Stimulated activated CD4-positive, alpha-beta T cell treated with anti-CD3 and anti-CD28 coated beads, Interleukin-1b, Interleukin-23, amount 100 ng/mL, for 1 hour (primary cell): ENCODE results near the gene LINGO4.

Experiments
- DNase-seq, 2 donors: peaks; one replicate each; pipeline ENCODE4 v3.0.0-alpha.2; 2020; ENCODE audit warnings: low read depth in 2 of 2

Gene LINGO4, protein sequence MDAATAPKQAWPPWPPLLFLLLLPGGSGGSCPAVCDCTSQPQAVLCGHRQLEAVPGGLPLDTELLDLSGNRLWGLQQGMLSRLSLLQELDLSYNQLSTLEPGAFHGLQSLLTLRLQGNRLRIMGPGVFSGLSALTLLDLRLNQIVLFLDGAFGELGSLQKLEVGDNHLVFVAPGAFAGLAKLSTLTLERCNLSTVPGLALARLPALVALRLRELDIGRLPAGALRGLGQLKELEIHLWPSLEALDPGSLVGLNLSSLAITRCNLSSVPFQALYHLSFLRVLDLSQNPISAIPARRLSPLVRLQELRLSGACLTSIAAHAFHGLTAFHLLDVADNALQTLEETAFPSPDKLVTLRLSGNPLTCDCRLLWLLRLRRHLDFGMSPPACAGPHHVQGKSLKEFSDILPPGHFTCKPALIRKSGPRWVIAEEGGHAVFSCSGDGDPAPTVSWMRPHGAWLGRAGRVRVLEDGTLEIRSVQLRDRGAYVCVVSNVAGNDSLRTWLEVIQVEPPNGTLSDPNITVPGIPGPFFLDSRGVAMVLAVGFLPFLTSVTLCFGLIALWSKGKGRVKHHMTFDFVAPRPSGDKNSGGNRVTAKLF

DNA sequence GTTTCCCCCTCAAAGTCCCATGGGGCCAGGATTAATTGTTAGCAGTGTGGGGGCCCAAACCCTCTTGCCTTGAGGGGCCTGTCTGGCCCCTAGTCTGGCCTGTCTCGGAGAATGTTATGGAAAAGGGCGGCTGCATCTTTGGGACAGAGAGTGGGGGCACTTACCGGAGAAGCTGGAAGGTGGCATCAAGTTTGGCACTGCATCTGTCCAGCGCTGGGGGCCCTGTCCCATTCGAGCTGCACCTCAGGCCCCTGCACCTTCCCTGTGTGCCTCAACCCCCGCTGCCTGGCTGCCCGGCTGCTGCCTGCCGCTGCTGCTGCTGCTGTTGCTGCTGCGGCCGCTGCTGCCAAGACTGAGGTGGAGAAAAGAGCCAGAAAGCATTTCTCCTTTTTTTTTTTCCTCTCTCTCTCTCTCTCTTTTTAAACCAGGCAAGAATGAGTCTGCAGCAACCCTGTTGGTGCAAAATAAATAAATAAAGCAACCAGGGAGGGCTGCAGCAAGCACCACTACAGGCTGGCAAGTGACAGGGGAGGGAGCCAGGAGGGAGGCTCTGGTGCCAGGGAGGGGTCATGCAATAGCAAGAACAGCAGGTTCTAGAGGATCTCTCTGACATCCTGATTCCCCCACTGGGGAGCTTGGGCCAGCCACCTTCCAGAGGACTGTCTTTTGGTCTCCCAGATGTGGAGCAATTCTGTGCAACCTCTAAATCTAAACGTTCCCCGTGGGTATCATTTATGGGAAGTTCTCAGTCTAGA, at the start of gene LINGO4:
Gene LINGO4 (minus strand): TSS at position 354 of the 755 bp plus-strand sequence. CDS start 2,715 bp downstream, outside the sequence.
- no peak for DNase-seq

DNA sequence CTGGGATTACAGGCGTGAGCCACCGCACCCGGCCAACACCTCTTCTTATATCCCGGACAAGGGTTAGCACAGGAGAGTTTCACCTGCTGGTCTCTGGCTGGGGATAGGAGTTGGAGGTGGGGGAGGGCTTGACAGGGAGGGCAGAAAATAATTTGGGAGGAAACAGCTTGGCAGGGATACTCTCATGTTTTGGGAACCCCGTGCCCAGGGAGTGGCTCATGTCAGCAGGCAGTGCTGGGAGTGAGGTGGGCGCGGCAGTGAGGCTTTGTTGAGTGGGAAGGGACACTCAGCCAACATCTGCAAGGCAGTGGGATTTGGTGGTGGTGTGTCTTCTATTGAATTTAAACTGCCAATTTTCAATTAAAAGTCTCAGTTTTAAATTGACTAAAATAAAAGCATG, 49.4 kb upstream of the LINGO4 start:
- no peak for DNase-seq

GRCh38 chr1:151853411-151853943, 48.3 kb upstream of the LINGO4 start, which contains the start of gene THEM5:
THEM5 (minus strand) TSS chr1:151853712; CDS start chr1:151853565, 147 bp downstream.
- no peak for DNase-seq

GRCh38 chr1:151852733-151853132, 47.5 kb upstream of the LINGO4 start:
- no peak for DNase-seq

- DNase-seq = no peak
Measured at GRCh38 chr1:151851886-151852285, 46.7 kb upstream of the LINGO4 start.

GRCh38 chr1:151849871-151850270, 44.7 kb upstream of the LINGO4 start:
- no peak for DNase-seq

GRCh38 chr1:151849126-151849525, 43.9 kb upstream of the LINGO4 start:
- DNase-seq = no peak

DNA sequence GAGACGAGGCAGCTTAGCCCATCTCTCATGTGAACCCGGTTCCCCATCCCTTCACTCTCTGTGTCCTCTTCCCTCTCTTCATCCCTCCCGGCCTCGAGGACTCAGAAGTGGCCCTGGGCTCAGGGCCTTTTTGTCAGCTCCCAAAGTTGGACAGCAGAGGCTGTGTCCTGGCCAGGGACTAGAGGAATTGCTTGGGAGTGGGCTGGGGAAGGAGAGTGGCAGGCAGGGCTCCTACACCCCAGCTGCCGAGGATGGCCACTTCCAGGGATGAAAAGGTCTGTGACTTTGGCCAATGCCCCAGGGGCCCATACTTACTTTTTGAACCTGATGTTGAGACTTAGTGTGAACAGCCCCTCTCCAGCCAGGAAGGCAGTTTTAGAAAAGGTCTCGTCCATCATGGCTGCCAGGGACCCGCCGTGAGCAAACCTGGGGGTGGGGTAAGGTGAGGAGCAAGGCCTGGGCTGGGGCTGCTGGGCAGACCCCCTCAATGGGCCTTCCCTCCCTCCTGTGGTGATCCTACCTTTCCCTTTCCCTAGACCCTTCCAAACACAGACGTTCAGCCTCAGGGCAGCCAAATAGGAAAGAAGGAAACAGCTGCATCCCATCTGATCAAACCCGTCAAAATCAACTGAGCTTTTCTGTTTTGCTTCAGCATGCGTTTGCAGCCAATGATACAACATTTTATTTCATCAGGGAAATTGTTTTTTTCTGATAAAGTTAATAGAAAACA, 42.8 kb upstream of the LINGO4 start:
- DNase-seq = no peak

- no peak for DNase-seq
Measured at GRCh38 chr1:151846686-151847237, 41.5 kb upstream of the LINGO4 start.

DNA sequence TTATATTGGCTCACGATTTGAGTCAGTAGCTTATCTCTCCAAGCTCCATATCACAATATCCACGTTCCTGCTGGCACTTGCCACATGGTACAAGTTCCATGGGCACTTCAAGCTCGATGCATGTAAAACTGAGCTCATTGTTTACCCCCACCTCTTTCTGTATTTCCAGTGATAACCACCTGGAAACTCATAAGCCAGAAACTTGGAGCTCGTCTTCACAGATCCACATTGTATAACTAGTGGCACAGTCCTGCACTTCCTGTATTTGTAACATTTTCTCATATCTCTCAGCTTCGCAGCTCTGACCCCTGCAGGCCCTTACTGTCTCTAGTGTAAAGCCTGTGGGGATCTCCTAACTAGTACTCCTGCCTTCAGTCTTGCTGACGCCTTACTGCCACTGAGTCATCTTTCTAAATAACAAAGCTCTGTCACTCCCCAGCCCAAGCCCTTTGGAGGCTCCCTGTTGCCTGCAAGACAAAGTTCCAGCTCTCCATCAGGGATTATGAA, 40.9 kb upstream of the LINGO4 start:
- no peak for DNase-seq

DNA sequence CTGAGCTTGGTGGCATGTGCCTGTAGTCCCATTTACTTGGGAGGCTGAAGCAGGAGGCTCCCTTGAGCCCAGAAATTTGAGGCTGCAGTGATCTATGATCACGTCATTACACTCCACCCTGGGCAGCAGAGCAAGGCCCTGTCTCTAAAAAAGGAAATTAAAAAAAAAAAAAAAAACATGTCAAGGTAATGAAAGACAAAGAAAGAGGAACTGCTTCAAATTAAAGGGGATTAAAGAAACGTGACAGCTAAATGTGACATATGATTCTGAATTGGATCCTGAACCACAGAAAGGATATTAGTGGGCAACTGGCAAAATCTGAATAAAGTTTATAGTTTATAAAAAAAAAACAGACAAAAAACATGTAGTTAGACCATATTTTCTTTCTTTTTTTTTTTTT, 38.2 kb upstream of the LINGO4 start:
- no peak for DNase-seq

DNA sequence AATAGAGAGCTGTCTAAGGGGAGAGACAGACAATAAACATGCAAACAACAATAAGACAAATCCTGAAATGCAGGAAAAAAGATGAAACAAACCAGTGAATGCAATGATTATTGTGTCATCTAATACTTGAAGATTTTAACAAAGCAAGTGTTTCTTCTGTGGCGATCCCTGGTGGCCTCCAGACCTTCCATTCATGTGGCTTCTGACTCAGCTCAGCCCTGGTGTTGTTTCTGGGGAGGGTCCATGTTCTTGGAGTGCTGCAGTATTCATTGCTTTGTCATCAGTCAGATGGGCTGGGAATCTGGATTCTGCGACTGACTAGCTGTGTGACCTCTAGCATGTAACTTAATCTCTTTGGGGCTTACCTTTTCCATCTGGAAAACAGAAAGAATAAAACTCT, 35.9 kb upstream of the LINGO4 start:
- no peak for DNase-seq

- no peak for DNase-seq
Measured at GRCh38 chr1:151840421-151840820, 35.2 kb upstream of the LINGO4 start.

GRCh38 chr1:151839457-151840403, 34.5 kb upstream of the LINGO4 start, which contains the start of gene C2CD4D:
C2CD4D (minus strand) TSS chr1:151839820; CDS start chr1:151838989, 831 bp downstream.
- peak; percentile 36 to 48 for DNase-seq

- no peak for DNase-seq
Measured at GRCh38 chr1:151839082-151839412, 33.8 kb upstream of the LINGO4 start.

DNA sequence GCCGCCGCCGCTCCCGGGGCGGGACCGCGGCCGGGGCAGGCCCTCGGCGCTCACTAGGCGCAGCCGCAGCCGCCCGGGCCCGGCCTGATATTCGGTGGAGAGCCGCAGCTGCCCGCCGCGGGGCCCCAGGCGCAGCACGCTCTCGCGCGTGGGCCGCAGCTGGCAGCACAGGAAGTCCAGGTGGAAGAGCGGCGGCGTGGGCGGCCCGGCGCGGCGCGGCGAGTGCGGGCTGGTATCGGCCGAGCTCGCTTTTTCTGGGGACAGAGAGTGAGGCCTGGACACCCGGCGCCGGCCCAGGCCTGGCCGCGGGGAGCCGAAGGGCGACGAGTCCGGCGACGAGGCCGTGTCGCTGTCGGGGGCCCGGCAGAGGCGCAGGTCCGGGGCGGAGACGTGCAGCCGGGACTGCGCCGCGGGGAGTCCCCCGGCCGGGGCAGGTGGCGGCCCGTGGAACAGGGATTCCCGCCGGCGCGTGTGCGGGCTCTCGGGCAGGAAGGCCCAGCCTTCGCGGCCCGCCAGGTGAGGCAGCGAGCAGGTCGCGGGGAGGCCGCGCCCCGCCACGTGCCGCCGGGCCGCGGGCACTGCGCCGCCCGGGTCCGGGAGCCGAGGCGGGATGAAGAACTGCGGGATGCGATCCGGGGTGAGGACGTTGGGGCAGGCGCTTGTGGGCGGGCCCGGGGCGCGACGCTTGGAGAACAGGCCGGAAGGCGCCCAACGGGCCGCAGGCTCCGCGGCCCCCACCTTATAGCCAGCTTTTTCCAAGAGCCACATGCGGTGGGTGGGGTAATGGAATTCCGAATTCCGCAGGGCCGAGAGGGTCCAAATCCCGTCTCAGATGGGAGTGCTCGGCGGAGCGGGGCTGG, 33.2 kb upstream of the LINGO4 start:
- DNase-seq = no peak

DNA sequence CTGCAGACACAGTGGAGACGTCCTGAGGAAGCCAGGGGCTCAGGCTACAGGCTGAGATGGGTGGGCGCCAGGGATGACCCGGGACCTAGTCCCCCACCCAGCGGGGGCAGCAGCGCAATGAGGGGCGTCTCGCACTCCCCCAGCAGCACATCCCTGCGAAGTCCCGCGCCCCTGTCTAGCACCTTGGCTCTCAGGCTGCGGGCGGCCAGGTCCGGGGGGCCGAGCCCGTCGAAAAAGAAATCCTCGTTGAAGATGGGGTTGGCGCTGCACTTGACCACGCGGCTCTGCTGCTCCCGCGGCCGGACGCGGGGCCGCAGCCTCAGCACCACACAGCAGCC, 32.6 kb upstream of the LINGO4 start:
- DNase-seq = no peak

DNA sequence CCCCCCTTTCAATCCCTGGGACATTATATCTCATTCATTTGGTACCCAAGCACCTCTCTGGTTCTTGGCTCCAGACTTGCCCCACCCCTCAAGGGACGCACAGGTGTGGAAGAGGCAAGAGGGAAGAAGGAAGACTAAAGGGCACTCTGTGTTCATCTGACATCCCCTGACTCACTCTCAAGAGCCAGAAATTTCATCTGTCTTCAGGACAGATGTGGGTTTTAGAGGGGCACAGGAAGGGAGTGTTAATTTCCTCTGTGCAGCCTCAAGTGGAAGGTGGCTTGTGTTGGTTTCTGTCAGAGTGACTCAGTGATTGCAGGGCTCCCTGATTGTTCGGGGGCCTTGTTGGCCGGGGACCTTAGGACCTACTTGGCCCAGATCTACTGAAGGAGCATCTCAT, 32.0 kb upstream of the LINGO4 start:
- DNase-seq = no peak

DNA sequence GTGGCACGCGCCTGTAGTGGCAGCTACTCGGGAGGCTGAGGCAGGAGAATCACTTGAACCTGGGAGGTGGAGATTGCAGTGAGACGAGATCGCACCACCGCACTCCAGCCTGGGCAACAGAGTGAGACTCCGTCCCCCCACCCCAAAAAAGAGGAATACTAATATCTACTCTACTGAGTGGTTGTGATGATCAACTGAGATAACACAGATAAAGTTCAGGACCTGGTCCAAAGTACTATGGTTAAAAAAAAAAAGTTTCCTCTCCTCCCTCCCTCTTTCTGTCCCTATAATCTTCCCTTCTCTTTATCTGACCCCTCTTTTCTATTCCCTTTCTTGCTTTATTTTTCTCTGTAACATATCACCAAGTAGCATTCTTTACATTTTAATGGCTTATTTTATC, 30.4 kb upstream of the LINGO4 start:
- DNase-seq = no peak
